ENCODE results near the gene ZNF644. TPM values are rescaled to one million over a fixed set of nuclear protein-coding genes. Genes with fewer than 3 reads are reported as not detected.

ZNF644 gene
- total and polyA plus RNA-seq, 9 donors = 21.0 to 68.6 (median 56.6) TPM

GRCh38 chr1:91018006-91018405, 3.8 kb downstream of the ZNF644 start:
- H3K9me3 ChIP-seq = no peaks in the 10 kb centered on the region
- 80 to 84% (median 84%) methylated on average over 2 of the region's 2 CpGs for WGBS, 3 donors
- no peak overlapping the region for H3K27ac ChIP-seq
- no peaks in the 10 kb centered on the region for H3K36me3 ChIP-seq
- TF ChIP-seq EP300 (IDR thresholded peaks at IDR 0.05) (no peak), POLR2A (IDR thresholded peaks at IDR 0.05) (no peak), CTCF (IDR thresholded peaks at IDR 0.05) (no peak)
- no peaks in the 10 kb centered on the region for H3K27me3 ChIP-seq
- intact Hi-C loops (cut with DNase I) = no loop called here
- no peak for DNase-seq
- no peak overlapping the region for H3K4me3 ChIP-seq
- H3K4me1 ChIP-seq (ENCODE audit: insufficient read depth) = peaks cover 4% of the 10 kb centered on the region

- Histone ChIP-seq H3K4me1 (ENCODE audit: insufficient read depth) (peaks cover 6% of the 10 kb centered on the region), H3K4me3 (no peak overlapping the region), H3K27me3 (no peaks in the 10 kb centered on the region), H3K9me3 (no peaks in the 10 kb centered on the region), H3K27ac (no peak overlapping the region), H3K36me3 (no peaks in the 10 kb centered on the region)
- no peak for TF ChIP-seq EP300 (IDR thresholded peaks at IDR 0.05)
- no peak for TF ChIP-seq CTCF (IDR thresholded peaks at IDR 0.05)
- TF ChIP-seq POLR2A (IDR thresholded peaks at IDR 0.05) = no peak
- DNase-seq = no peak
- intact Hi-C loops (cut with DNase I) = no loop called here
These were observed 5.9 kb downstream of the ZNF644 start for GRCh38 chr1:91015794-91016550.

GRCh38 chr1:91015358-91015780, 6.5 kb downstream of the ZNF644 start:
- H3K27me3 ChIP-seq = no peaks in the 10 kb centered on the region
- TF ChIP-seq POLR2A (IDR thresholded peaks at IDR 0.05) = no peak
- WGBS, 3 donors = 91 to 93% (median 92%) methylated on average over 4 of the region's 4 CpGs
- H3K9me3 ChIP-seq = no peaks in the 10 kb centered on the region
- no peak overlapping the region for H3K27ac ChIP-seq
- no peaks in the 10 kb centered on the region for H3K36me3 ChIP-seq
- peaks cover 6% of the 10 kb centered on the region for H3K4me1 ChIP-seq (ENCODE audit: insufficient read depth)
- no peak overlapping the region for H3K4me3 ChIP-seq
- intact Hi-C loops (cut with DNase I) = no loop called here
- DNase-seq = no peak

- Histone ChIP-seq H3K9me3 (no peaks in the 10 kb centered on the region), H3K27me3 (no peaks in the 10 kb centered on the region), H3K27ac (no peak overlapping the region), H3K4me3 (no peak overlapping the region), H3K36me3 (no peaks in the 10 kb centered on the region), H3K4me1 (ENCODE audit: insufficient read depth) (peaks cover 6% of the 10 kb centered on the region)
- intact Hi-C loops (cut with DNase I) = no loop called here
- DNase-seq = no peak
- TF ChIP-seq POLR2A (IDR thresholded peaks at IDR 0.05) (no peak), CTCF (IDR thresholded peaks at IDR 0.05) (no peak), EP300 (IDR thresholded peaks at IDR 0.05) (no peak)
- WGBS, 3 donors = 96 to 100% (median 96%) methylated on average over 1 of the region's 1 CpG
These were observed 7.4 kb downstream of the ZNF644 start for GRCh38 chr1:91014475-91014874.

- 90 to 93% (median 92%) methylated on average over 4 of the region's 4 CpGs for WGBS, 3 donors
- TF ChIP-seq CTCF (IDR thresholded peaks at IDR 0.05) (no peak), POLR2A (IDR thresholded peaks at IDR 0.05) (no peak), EP300 (IDR thresholded peaks at IDR 0.05) (no peak)
- H3K27me3 ChIP-seq = no peaks in the 10 kb centered on the region
- intact Hi-C loops (cut with DNase I) = no loop called here
- no peak overlapping the region for H3K27ac ChIP-seq
- no peak overlapping the region for H3K4me3 ChIP-seq
- no peaks in the 10 kb centered on the region for H3K36me3 ChIP-seq
- DNase-seq = no peak
- H3K4me1 ChIP-seq (ENCODE audit: insufficient read depth) = peaks cover 6% of the 10 kb centered on the region
- no peaks in the 10 kb centered on the region for H3K9me3 ChIP-seq
These were observed 8.5 kb downstream of the ZNF644 start for GRCh38 chr1:91013302-91013701.
